ENCODE data around the gene LCLAT1. TPM values are rescaled to one million over a fixed set of nuclear protein-coding genes. Genes with fewer than 3 reads are reported as not detected.
"Not testable (repeated sequence)": the region's sequence is repeated elsewhere in the genome, so short reads cannot be mapped to it uniquely, and the experiment has no call there.

The LCLAT1 gene
- polyA plus RNA-seq, 12 donors = 6.9 to 11.2 (median 9.2) TPM; not detected in 1

DNA sequence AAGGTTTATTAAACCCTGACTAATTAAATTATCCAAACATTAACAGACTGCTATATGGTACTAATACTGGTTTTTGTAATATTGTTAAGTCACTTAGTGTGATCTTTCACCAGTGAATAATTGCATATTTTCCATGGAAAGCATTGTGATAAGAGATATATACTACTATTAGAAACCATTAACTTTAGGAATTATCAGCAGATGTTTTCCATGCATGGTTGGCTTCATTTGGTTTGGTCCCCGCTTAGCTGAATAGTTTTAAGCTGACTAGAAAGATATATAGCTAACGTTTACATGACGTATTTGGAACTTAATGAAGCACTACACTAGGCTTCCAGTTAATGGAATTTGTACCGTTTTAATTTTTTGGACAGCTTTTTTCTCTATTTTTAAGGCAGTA, 37.9 kb downstream of the LCLAT1 start:
- no peak for DNase-seq

DNA sequence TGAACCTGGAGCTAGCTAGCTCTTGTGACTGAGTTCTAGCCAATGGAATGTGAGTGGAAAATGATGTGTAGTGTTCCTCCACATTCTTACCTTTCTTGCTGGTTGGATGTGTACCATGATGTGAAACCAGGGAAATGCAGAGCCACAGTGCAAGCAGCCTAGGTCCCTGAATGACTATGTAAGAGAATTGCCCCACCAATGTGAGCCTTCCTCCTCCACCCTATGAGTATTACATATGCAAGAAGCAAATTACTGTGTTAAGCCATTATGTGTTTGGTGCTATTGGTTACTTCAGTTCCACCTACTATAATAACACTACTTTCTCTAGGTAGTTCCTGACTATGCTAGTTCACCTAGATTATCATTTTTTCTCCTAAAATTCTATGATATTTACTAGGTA, 39.6 kb downstream of the LCLAT1 start:
- DNase-seq = no peak

- DNase-seq = no peak
These were observed 40.6 kb downstream of the LCLAT1 start for GRCh38 chr2:30487603-30488002.

DNA sequence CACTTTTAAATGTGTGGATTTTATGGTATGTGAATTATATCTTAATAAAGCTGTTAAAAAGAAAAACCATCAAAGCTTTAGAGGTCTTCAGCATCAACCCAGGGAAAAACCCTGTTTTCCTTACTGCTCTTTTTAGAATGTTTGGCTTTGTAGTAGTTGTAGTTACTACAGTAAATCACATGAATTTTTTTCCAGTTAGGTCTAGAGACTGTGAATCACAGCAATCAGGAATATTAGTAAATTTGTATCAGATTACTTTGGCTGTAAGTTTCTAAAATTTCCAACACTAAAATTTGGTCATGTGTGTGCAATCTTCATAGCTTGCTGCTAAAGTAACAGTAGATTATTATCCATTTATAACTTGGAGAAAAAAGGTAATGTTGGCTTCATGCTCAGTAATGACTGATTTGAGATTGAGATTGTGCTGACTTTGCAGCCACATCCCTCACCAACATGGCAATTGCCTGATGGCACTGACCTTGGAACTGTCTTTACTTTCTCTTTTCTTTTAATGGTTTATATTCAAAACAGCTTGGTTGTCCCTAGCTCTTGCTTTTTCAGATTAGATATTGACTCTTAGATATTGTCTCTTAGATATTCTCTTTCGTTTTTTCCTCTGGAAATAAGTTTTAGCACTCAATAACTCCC, 41.1 kb downstream of the LCLAT1 start:
- no peak for DNase-seq

GRCh38 chr2:30491225-30491624, 44.2 kb downstream of the LCLAT1 start:
- no peak for DNase-seq

DNA sequence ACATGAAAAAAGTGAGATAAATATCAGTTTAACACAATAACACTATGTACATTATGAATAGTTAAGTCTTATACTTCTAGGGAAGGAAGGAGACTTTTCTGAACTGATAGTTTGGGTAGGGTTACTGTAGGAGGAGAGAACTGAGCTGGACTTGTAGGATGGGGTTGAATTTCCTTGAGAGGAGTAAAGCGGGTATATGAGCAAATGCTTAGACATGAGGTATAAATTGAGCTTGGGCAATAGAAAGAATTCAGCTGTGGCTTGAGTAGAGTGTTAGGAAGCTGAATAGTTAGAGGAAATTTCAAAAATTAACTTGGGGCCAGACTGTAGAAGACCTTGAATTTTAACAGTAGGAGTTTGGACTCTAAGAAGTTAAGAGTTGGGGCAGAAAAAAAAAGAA, 45.1 kb downstream of the LCLAT1 start:
- DNase-seq = no peak

DNA sequence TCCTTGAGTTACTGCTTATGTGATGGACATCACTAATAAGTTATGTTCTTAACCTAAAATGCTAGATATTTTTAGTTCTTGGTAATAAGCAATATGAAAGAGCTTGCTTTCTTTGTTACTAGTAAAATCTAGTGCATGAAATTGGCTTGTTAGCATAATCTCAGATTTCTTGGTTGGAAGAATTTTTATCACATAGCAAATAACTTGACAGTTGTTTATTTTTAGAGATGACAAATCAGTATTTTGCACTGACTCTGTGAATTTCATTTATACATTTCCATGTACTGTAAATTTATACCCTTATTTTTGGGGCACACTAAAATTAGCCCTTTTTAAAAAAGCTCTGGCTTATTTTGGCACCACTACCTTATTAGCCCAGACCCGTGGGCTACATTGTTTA, 45.6 kb downstream of the LCLAT1 start:
- no peak for DNase-seq

GRCh38 chr2:30493440-30493839, 46.4 kb downstream of the LCLAT1 start:
- DNase-seq = no peak

- DNase-seq = not testable (repeated sequence)
These were observed 48.9 kb downstream of the LCLAT1 start for GRCh38 chr2:30495896-30496295.

DNA sequence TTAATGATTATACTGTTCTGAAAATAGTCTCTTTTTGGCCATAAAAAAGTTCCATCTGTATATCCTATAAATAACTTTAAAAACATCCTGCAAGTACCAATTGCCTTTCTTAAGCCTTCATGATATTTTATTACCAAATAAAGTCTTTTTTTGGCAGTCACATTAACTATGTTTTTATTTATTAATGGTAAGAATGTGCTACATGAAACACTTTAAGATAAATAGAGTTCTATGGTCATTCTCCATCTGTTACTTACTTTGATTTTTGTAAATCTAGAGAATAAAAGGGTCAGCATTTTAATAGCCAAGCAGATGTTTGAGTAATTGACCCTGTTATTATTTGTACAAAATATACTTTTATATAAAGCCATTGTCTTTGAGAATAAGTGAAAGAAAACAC, 52.6 kb downstream of the LCLAT1 start:
- no peak for DNase-seq

DNA sequence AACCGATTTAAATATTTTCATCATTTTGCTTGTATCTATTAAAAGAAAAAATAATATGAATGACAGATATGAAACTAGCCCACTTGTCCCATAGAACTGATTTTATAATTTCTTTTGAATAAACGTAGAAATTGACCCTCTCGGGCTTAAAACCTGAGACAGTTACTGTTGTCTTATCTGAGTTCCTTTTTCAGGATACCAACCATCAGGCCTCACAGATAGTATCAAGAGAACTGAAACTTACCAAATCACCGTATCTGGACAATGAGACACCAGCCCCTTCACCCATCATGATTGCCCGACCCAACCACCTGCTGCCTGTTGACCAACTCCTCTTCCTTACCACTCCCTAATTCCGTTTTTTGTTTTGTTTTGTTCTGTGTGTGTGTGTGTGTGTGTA, 53.7 kb downstream of the LCLAT1 start:
- DNase-seq = no peak

DNA sequence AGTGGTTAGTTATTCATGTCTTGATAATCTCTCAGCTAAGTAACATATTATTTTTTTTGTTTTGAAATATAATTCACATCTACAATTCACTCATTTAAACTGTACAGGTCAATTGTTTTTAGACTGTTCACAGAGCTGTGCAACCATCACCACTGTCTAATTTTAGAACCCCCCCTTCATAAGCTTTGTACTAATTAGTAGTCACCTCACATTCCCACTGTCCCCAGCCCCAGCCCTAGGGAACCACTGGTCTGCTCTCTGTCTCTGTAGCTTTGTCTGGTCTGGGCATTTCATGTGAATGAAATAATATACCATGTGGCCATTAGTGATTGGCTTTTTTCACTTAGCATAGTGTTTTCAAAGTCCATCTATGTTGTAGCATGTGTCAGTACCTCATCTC, 55.3 kb downstream of the LCLAT1 start:
- no peak for DNase-seq

DNA sequence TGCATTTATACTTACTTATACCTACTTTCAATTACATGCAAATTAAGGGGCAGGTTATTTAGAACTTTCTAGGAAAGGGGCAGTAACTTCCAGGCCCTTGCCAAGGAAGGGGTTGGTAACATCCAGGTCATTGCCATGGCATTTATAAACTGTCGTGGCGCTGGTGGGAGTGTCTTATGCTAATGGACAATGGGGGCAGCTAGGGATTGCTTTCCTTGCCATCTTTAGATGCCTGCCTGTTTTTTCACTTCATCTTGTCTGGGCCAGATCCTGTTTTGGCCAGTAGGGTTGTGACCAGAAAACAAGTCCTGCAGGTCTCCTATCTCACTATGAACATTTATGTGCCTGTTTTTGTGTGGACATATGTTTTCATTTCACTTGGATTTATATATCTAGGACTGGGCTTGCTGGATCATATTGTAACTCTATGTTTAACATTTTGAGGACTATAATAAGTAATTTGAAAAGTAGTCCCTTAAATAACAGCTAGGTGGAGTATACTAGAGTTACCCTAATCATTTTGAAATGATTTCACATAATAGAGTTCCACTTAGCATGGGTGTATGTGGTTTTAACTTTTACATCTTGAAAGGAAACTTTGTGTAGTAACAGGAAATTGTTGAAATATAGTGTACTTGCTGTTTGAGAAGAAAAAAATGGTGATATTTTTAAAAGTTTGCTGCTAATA, 56.1 kb downstream of the LCLAT1 start:
- no peak for DNase-seq

DNA sequence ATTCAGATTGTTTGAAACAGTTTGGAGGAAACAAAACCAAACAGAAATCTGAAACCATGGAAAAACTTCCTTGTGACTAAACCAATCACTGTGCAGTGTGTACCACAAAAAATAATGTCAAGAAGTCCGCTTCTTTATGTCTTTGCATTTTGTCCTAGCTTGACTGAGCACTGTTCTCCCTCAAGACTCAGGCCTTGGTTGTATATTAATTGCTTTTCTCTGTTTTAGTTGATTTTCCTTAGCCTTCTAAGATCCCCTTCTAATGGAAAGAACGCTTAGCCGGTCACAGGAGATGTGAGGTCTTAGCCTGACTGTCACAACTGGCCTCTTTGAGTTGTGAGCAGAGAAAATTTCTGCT, 56.6 kb downstream of the LCLAT1 start:
- DNase-seq = no peak

- no peak for DNase-seq
These were observed 57.7 kb downstream of the LCLAT1 start for GRCh38 chr2:30504731-30505130.

GRCh38 chr2:30505500-30506180, 58.6 kb downstream of the LCLAT1 start:
- DNase-seq = no peak

- DNase-seq = not testable (repeated sequence)
These were observed 60.4 kb downstream of the LCLAT1 start for GRCh38 chr2:30507460-30507859.

- no peak for DNase-seq
These were observed 62.7 kb downstream of the LCLAT1 start for GRCh38 chr2:30509716-30510115.

DNA sequence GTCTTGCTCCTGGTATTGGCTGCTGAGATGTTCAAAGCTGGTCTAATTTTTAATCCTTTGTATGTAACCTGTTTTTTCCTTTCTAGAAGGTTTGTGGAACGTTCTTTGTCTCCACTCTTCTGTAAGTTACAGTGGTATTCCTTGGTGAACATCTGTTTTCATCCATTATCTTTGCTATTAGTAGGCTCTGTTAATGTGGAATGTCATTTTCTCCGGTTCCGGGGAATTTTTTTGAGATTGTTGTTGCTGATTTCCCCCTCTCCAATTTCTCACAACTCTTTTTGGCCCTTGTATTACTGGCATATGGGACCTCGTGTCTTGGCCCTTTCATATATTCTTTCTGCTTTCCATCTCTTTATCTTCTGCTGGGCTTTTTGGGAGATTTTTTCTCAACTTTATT, 63.4 kb downstream of the LCLAT1 start:
- no peak for DNase-seq

DNA sequence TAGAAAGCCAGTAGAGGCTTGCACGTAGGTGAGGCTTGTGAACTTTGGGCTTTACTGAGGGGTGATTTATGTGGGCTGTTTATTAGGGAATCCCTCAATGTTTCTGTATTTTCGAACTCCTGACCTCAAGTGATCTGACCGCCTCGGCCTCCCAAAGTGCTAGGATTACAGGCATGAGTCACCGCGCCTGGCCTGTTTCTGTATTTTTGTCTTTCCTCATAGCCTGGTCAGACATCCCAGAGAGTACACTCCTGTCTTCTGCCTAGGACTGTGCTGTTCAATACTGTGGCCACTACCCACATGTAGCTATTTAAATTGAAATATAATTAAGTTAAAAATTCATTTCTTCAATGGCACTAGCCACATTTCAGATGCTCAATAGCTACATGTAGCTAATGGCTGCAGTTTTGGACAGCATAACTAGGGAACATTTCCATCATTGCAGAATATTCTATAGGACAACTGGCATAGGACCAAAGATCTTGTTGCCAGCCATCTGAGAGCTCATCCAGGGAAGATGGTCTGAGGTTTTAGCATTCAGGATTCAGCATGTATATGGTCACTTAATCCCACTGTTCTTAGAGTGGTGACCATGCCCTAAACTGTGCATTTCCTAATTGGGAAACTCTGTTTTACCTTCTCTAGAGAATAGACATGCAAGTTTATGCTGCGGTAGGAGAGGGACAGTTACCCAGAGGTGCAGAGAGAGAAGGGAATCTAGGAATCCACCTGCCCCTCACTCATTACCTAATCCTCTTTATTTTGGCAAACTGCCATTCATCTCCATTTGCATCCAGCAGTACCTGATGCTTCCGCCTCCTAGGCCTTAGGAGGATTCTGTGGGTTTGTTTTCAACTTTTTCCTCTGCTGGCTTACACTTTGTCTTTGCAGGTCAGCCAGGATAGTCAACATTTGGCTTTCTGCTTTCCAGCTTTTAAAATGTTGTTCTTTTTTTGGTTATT, 64.4 kb downstream of the LCLAT1 start:
- DNase-seq = no peak

- no peak for DNase-seq
These were observed 65.3 kb downstream of the LCLAT1 start for GRCh38 chr2:30512243-30512886.

DNA sequence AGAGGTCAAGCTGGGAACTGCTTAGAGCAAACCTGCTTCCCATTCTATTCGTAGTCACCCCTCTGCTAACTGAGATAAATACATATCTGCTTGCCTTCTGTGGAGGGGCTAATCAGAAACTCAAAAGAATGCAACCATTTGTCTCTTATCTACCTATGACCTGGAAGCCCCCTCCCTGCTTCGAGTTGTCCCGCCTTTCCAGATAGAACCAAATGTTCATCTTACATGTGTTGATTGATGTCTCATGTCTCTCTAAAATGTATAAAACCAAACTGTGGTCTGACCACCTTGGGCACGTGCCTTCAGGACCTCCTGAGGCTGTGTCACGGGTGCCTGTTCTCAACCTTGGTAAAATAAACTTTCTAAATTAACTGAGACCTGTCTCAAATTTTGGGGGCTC, 66.6 kb downstream of the LCLAT1 start:
- DNase-seq = not testable (repeated sequence)

Data from muscle of arm (tissue), 12 donors.